Transverse colon (tissue), 4 donors: Measurements from ENCODE around the gene HRH4.

ENCODE experiments used
- CTCF ChIP-seq, 5 experiments: fragments of 200-600 bp in 3 of 5; fragments of 450-650 bp in 2 of 5; sonication (generic) in 3 of 5; IDR thresholded peaks; 1 replicate in 2 of 5; 2 replicates in 3 of 5; pipeline ENCODE4 v1.5.1; 2016 to 2017; ENCODE audit warnings: antibody characterized with exemption in 5 of 5, inconsistent platforms in 3 of 5, mild to moderate bottlenecking in 2 of 5, moderate library complexity in 1 of 5
- EP300 ChIP-seq: sonication (generic); formaldehyde crosslinking; IDR thresholded peaks from one replicate; pipeline ENCODE4 v1.6.1; 2017; ENCODE audit warnings: antibody characterized with exemption, low read depth
- POLR2A ChIP-seq: fragments of 450-650 bp; IDR thresholded peaks from one replicate; pipeline ENCODE4 v1.6.1; 2016; ENCODE audit warnings: antibody characterized with exemption, mild to moderate bottlenecking, moderate library complexity
- POLR2AphosphoS5 ChIP-seq, 3 donors: sonication (generic); formaldehyde crosslinking; IDR thresholded peaks; one replicate each; pipeline ENCODE4 v1.6.1; 2016; ENCODE audit warnings: antibody characterized with exemption in 3 of 3

GRCh38 chr18:24500766-24501165 is 40.3 kb downstream of the HRH4 start:
- TF ChIP-seq EP300 = no peak
- no peak for TF ChIP-seq CTCF (IDR thresholded peaks at IDR 0.05)
- no peak for TF ChIP-seq POLR2AphosphoS5 (IDR thresholded peaks at IDR 0.05)
- no peak for TF ChIP-seq POLR2A
